Fibroblast of mammary gland (primary cell): ENCODE measurements around the gene GFAP.

Experiments
- DNase-seq: peaks from one replicate; pipeline ENCODE4 v3.0.0-alpha.2; 2010; ENCODE audit warnings: low read depth
- H3K4me3 ChIP-seq: 2 replicates; pipeline ENCODE4 v1.5.1; 2011; ENCODE audit warnings: low read depth, mild to moderate bottlenecking, low read length, moderate library complexity; ENCODE audit not compliant: control insufficient read depth
- CTCF ChIP-seq: conservative IDR thresholded peaks from 2 replicates; pipeline ENCODE4 v1.5.1; 2011; ENCODE audit warnings: low read depth, low read length, inconsistent platforms; ENCODE audit not compliant: control insufficient read depth, insufficient read depth

The GFAP gene

GRCh38 chr17:44904001-44904984 is 11.0 kb downstream of the GFAP start:
- H3K4me3 ChIP-seq: no peak overlapping the region
- no peak for TF ChIP-seq CTCF
- no peak for DNase-seq

- DNase-seq: no peak
- H3K4me3 ChIP-seq: no peak overlapping the region
- TF ChIP-seq CTCF: no peak
Observed at GRCh38 chr17:44903012-44903685, 12.2 kb downstream of the GFAP start.

- no peak for TF ChIP-seq CTCF
- H3K4me3 ChIP-seq: no peak overlapping the region
- no peak for DNase-seq
Observed at GRCh38 chr17:44902135-44902760, 13.1 kb downstream of the GFAP start.

- TF ChIP-seq CTCF: peak; percentile 25
- peak; percentile 80 for DNase-seq
- no peak overlapping the region for H3K4me3 ChIP-seq
Observed at GRCh38 chr17:44901411-44901921, 13.8 kb downstream of the GFAP start.

GRCh38 chr17:44900894-44901293 is 14.4 kb downstream of the GFAP start:
- H3K4me3 ChIP-seq: no peak overlapping the region
- peak; percentile 89 for DNase-seq
- TF ChIP-seq CTCF: no peak

- H3K4me3 ChIP-seq: peak within 1 kb of the TSS; percentile 99
- DNase-seq: peak; percentile 84
- TF ChIP-seq CTCF: no peak
Observed at GRCh38 chr17:44899074-44899782, 16.1 kb downstream of the GFAP start, which contains the start of gene EFTUD2. EFTUD2 (minus strand) TSS chr17:44899445; CDS start chr17:44894521, 4,924 bp downstream.
